HG02852 (cell line): ENCODE data around the gene SBNO1.
"Not testable (repeated sequence)": the region's sequence is repeated elsewhere in the genome, so short reads cannot be mapped to it uniquely, and the experiment has no call there.

ENCODE experiments used
- ATAC-seq: cut with Tn5 transposase; IDR thresholded peaks from one replicate; pipeline ENCODE4 v1.9.1; 2021; ENCODE audit warnings: mild to moderate bottlenecking, moderate library complexity; ENCODE audit not compliant: unreplicated experiment

Gene SBNO1

GRCh38 chr12:123271001-123271668 is 93.5 kb downstream of the SBNO1 start:
- ATAC-seq = peak; percentile 65

- peak; percentile 2 for ATAC-seq
Measured at GRCh38 chr12:123270214-123271000, 94.2 kb downstream of the SBNO1 start.

GRCh38 chr12:123269896-123270213 is 94.8 kb downstream of the SBNO1 start:
- no peak for ATAC-seq

- ATAC-seq = no peak
Measured at GRCh38 chr12:123269395-123269892, 95.2 kb downstream of the SBNO1 start.

- no peak for ATAC-seq
Measured at GRCh38 chr12:123268850-123269249, 95.8 kb downstream of the SBNO1 start.

GRCh38 chr12:123267991-123268843 is 96.4 kb downstream of the SBNO1 start:
- no peak for ATAC-seq

DNA sequence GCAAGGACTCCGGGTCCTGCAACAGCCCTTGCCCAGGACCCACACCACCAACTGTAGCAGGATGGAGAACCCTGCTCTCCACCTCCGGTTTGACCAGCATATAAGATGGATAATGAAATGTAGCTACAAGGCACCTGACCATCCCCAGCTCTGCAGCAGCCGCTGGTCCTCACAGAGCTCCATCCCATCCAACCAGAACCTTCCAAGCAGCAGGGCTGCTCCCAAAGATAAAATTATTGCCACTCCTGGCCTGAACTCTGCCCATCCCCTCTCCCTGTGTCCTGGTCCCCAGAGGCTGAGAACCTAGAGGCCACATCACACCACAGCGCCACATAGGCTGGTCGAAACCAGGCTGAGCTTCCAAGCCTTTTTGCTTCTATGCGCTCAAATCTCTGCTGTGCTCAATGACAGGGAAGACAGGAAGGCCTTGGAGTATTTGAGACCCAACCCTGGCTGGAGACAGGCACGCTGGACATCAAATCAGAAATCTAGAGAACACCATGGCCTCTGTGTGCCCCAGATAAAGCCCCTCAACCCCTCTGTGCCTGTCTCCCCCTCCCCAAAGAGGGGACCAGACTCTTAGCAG is 97.2 kb downstream of the SBNO1 start:
- ATAC-seq = no peak

DNA sequence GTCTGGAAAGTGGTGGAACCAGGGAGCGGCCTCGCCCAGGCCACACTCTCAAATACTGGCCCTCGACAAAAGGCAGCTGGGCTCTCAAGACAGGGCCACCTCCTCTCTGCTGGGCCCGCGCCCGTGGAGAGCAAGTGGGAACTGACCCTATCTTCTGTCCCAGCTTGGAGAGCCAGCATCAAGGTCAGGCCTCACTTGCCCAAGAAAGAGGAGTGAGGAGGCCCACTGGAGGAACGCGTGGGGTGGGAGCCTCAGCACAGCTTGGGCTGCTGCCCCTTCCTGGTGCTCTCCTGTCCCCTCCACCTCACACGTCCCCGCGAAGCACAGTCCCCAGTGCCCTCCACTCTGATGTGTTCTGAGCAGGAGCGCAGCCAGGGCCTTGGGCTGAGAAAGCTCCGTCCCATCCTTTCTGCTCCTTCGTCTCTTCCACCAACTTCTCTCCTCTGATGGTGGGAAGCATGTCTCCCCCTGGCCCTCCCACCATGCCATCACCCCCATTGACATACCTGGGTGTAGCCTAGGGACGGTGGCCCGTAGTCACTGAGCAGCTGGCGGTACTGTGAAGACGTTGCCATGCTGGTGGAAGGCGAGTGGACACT is 97.9 kb downstream of the SBNO1 start:
- no peak for ATAC-seq

DNA sequence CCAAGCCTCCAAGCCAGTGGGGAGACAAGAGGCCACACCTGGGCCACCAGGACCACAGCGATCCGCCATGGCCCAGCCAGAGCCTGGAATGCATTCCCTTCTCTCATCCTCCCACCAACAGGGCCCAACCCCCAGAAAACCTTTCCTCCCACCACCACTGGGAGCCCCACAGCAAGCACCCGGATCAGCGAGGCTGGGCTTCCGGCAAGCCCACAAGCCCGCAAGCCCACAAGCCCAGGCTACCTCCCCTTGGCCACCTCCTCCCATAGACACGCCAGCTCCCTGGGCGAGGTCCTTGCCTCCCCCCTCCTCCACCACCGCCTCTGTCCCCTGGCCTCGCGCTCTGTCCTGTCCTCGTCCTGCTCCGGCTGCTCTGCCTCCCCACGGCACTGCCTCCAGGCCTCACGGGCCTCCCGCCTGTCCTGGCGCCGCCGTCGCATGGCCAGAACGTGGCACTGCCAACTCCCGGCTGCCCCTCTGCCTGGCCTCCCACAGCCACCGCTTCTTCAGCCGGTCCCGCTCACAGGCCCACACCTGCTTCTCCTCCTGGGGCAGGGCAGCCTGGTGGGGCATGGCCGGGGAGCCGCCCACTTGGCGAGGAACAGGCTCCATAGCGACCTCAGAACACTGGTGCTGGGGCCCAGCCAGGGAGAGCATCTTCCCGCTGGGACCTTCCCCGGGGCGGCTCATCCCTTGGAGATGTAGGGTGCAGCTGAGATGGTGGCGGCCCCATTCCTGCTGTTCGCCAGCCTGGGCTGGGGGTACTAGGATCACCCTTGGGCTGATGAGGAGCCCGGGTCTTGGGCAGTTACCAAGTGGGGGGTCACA is 98.6 kb downstream of the SBNO1 start:
- ATAC-seq = no peak

GRCh38 chr12:123264642-123265041 is 100.0 kb downstream of the SBNO1 start:
- no peak for ATAC-seq

DNA sequence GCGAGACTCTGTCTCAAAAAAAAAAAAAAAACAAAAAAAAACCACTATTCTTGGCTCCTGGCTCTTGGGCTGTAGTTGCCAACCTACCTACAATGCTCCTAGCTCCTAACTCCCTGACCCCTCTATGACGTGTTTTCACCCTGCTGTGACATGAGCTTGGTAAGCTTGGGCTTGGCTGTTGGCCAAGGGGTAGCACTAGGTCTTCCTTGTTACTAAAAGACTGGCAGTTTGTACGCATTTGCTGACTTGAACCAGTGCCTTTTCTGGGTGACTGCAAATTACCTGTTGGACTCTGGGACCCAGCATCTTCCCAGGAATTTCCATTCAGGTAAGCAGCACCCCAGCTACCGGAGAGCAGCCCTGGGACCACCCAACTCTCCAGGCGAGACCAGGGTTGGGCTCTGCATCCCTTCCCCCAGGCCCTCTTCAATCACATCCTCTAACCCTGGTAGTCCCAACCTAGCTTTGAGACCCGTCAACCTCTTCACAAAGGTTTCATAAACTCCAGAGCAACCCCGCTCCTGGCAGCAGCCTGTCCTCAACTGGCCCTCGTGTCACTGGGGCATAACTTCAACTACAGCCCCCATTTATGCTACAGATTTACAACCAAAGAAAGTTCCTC is 101.3 kb downstream of the SBNO1 start:
- ATAC-seq = no peak

- ATAC-seq = no peak
Measured at GRCh38 chr12:123261196-123261595, 103.5 kb downstream of the SBNO1 start.

DNA sequence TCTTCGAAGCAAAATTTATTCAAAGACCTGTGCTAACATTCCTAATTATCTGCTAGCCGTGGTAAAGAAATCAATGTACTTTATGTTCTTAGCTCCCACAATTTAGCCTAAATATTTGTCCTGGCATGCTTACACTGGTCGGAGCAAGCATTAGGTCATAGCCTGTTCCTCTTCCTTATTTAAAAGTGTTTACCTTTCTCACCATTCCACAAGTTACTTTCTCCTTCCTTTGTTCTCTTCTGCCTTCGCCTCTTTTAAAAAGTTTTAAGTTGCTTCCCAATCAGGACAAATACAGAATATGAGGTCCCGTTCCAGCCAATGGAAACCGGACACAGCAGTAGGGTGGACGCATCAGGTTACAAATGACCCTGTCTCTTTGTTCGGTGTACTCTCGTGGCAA is 104.6 kb downstream of the SBNO1 start:
- ATAC-seq = no peak

- ATAC-seq = no peak
Measured at GRCh38 chr12:123258593-123258992, 106.1 kb downstream of the SBNO1 start.

DNA sequence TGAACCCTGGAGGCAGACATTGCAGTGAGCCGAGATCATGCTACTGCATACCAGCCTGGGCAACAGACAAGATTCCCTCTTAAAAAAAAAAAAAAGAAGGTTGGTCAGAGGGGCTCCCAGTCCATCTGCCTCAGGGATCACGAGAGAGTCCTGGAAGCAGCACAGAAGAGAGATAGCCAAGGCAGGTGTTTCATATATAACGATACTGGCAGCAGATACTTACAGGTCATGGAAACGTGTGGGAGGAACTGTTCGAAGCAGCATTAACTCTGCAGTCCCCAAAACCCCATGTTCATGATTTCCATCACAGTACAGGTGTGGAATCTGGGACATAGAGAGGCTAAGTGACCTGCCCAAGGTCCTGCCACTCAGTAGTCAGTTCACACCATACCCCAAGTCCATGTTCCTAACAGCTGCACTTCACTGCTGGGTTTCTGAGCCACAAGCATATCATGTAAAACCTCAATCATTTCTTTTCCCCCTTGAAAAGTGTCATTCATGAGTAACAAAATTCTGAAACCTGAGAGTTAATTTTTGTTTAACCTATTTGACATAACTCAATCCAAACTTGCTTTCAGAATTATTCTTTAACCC is 109.7 kb downstream of the SBNO1 start:
- ATAC-seq = no peak

GRCh38 chr12:123253641-123254459 is 110.8 kb downstream of the SBNO1 start:
- no peak for ATAC-seq

DNA sequence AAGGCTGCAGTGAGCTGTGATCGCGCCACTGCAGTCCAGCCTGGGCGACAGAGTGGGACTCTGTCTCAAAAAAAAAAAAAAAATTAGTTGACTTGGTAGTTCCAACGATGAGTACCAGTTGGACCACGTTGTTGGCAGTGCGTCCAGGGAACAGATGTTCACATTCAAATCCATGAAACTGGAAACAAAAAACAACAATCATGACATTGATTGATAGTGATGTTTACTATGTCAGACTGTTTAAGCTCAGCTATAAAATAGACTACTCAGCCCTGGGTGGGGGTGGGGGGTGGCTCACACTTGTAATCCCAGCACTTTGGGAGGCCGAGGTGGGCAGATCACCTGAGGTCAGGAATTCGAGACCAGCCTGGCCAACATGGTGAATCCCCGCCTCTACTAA is 112.3 kb downstream of the SBNO1 start:
- ATAC-seq = not testable (repeated sequence)

GRCh38 chr12:123251403-123252076 is 113.1 kb downstream of the SBNO1 start:
- ATAC-seq = no peak
